GM18951 (cell line): Measurements from ENCODE around the gene NES.

Source experiments
- POLR2A ChIP-seq: IDR thresholded peaks from 4 replicates; pipeline ENCODE4 v1.6.1; 2011; ENCODE audit warnings: mild to moderate bottlenecking; ENCODE audit not compliant: insufficient read length, insufficient read depth; ENCODE audit errors: extremely low read depth
- in situ Hi-C: fragments of 300-500 bp; cut with MboI; formaldehyde crosslinking; loops from one replicate; pipeline ENCODE4 v1.12.0; 2022; ENCODE audit warnings: low sequenced_read_pairs, mixed read lengths, inconsistent platforms; ENCODE audit not compliant: unreplicated experiment

The NES gene

GRCh38 chr1:156668801-156669637 lies 8.2 kb downstream of the NES start:
- in situ Hi-C loops: no loop called here
- TF ChIP-seq POLR2A: no peak

- TF ChIP-seq POLR2A: no peak
- in situ Hi-C loops: no loop called here
Observed at GRCh38 chr1:156667968-156668709, 9.1 kb downstream of the NES start.

- in situ Hi-C loops: no loop called here
- TF ChIP-seq POLR2A: no peak
Observed at GRCh38 chr1:156667610-156667967, 9.6 kb downstream of the NES start.

GRCh38 chr1:156666862-156667609 lies 10.2 kb downstream of the NES start:
- in situ Hi-C loops: no loop called here
- no peak for TF ChIP-seq POLR2A

GRCh38 chr1:156665539-156665938 lies 11.7 kb downstream of the NES start:
- TF ChIP-seq POLR2A: no peak
- in situ Hi-C loops: no loop called here

GRCh38 chr1:156664767-156665411 lies 12.3 kb downstream of the NES start:
- TF ChIP-seq POLR2A: no peak
- in situ Hi-C loops: no loop called here

- no peak for TF ChIP-seq POLR2A
- in situ Hi-C loops: no loop called here
Observed at GRCh38 chr1:156664046-156664766, 13.0 kb downstream of the NES start.

GRCh38 chr1:156663178-156663577 lies 14.0 kb downstream of the NES start:
- in situ Hi-C loops: no loop called here
- TF ChIP-seq POLR2A: no peak

GRCh38 chr1:156662800-156663055 lies 14.5 kb downstream of the NES start:
- in situ Hi-C loops: no loop called here
- no peak for TF ChIP-seq POLR2A

- no peak for TF ChIP-seq POLR2A
- in situ Hi-C loops: no loop called here
Observed at GRCh38 chr1:156662005-156662799, 15.0 kb downstream of the NES start.

- in situ Hi-C loops: no loop called here
- TF ChIP-seq POLR2A: no peak
Observed at GRCh38 chr1:156660752-156661112, 16.5 kb downstream of the NES start.

- TF ChIP-seq POLR2A: peak; percentile 37
- in situ Hi-C loops: no loop called here
Observed at GRCh38 chr1:156659988-156660751, 17.0 kb downstream of the NES start.

- TF ChIP-seq POLR2A: no peak
- in situ Hi-C loops: no loop called here
Observed at GRCh38 chr1:156659661-156659987, 17.6 kb downstream of the NES start.
